NB4 (cell line): ENCODE measurements around the gene TSSC4.

Source experiments
- CTCF ChIP-seq: IDR thresholded peaks from one replicate; pipeline ENCODE4 v1.5.1; 2012; ENCODE audit warnings: low read depth, low read length
- MAX ChIP-seq: IDR thresholded peaks from 2 replicates; pipeline ENCODE4 v1.6.1; 2011; ENCODE audit warnings: low read depth, low read length

DNA sequence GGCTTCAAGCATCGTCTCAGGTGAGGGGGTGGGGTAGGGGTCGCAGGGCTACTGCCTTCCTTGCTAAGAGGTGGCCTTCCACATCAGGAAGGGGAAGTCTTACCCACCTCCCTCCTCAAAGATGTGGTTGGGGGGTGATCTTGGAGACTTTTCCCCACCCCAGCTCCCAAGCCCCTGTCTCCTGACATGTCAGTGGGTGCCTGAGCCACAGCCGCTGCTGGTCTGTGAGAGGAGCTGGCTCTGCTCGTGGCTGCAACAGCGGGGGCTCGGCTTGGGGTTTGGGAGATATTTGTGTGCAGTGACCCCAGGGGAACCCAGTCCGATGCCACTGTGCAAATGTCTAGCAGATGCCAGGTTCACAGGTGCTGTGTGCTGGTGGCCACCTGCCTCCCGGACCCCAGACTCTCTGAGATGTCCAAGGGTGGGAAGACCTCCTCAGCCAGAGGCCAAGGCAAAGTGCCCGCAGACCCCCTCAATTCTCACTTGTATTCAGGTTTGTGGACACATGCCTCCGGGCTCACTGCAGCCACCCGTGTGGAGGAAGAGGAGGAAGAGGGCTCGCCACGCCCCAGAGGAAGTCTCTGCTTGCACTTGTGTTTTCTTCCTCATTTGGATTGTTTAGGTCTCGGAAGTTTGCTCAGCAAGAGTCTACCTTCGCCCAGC, 46.2 kb downstream of the TSSC4 start:
- TF ChIP-seq MAX: no peak
- no peak for TF ChIP-seq CTCF
